Fibroblast of the aortic adventitia (primary cell): ENCODE results near the gene PTGS1. TPM values are rescaled to one million over a fixed set of nuclear protein-coding genes. Genes with fewer than 3 reads are reported as not detected.
"Not testable (repeated sequence)": the region's sequence is repeated elsewhere in the genome, so short reads cannot be mapped to it uniquely, and the experiment has no call there.

Source experiments
- DNase-seq: peaks from one replicate; pipeline ENCODE4 v3.0.0-alpha.2; 2010; ENCODE audit warnings: low read depth
- H3K4me3 ChIP-seq: 2 replicates; pipeline ENCODE4 v1.5.1; 2011; ENCODE audit warnings: low read depth, mild to moderate bottlenecking, control low read depth, low read length, moderate library complexity
- total RNA-seq: library from RNA; depleted of rRNA; stranded (reverse); fragments of >200 nt; gene quantifications from 2 replicates; pipeline ENCODE4 v1.2.3, GENCODE V29; 2012; ENCODE audit warnings: low replicate concordance
- TF ChIP-seq, protein P1 (sequence below): IDR thresholded peaks from 2 replicates; pipeline ENCODE4 v1.5.1; 2011; ENCODE audit warnings: mild to moderate bottlenecking, low read length, control low read depth, inconsistent platforms; ENCODE audit not compliant: insufficient read depth

The PTGS1 gene
- total RNA-seq, 1 donor, result 173 TPM

DNA sequence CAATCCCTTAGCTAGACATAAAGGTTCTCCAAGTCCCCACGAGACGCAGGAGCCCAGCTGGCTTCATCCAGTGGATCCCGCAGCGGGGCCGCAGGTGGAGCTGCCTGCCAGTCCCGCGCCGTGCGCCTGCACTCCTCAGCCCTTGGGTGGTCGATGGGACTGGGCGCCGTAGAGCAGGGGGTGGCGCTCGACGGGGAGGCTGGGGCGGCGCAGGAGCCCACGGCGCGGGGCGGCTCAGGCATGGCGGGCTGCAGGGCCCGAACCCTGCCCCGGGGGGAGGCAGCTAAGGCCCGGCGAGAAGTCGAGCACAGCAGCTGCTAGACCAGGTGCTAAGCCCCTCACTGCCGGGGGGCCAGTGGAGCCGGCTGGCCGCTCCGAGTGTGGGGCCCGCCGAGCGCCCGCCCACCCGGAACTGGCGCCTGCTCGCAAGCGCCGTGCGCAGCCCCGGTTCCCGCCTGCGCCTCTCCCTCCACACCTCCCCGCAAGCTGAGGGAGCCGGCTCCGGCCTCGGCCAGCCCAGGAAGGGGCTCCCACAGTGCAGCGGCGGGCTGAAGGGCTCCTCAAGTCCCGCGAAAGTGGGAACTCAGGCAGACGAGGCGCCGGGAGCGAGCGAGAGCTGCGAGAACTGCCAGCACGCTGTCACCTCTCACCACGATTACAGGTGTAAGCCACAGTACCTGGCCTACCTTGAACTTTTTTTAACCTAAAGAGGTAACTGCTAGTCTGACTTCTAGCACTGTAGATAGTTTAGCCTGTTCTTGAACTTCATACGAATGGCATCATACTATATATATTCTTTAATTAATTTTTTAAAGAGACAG, 35.5 kb downstream of the PTGS1 start:
- TF ChIP-seq, protein P1, sequence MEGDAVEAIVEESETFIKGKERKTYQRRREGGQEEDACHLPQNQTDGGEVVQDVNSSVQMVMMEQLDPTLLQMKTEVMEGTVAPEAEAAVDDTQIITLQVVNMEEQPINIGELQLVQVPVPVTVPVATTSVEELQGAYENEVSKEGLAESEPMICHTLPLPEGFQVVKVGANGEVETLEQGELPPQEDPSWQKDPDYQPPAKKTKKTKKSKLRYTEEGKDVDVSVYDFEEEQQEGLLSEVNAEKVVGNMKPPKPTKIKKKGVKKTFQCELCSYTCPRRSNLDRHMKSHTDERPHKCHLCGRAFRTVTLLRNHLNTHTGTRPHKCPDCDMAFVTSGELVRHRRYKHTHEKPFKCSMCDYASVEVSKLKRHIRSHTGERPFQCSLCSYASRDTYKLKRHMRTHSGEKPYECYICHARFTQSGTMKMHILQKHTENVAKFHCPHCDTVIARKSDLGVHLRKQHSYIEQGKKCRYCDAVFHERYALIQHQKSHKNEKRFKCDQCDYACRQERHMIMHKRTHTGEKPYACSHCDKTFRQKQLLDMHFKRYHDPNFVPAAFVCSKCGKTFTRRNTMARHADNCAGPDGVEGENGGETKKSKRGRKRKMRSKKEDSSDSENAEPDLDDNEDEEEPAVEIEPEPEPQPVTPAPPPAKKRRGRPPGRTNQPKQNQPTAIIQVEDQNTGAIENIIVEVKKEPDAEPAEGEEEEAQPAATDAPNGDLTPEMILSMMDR, result no peak
- DNase-seq, result no peak
- no peak overlapping the region for H3K4me3 ChIP-seq

DNA sequence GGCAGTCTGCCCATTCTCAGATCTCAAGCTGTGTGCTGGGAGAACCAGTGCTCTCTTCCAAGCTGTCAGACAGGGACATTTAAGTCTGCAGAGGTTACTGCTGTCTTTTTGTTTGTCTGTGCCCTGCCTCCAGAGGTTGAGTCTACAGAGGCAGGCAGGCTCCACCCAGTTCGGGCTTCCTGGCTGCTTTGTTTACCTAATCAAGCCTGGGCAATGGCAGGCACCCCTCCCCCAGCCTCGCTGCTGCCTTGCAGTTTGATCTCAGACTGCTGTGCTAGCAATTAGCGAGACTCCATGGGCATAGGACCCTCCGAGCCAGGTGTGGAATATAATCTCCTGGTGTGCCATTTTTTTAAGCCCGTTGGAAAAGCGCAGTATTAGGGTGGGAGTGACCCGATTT, 43.3 kb downstream of the PTGS1 start:
- H3K4me3 ChIP-seq, DNase-seq: not testable (repeated sequence)

DNA sequence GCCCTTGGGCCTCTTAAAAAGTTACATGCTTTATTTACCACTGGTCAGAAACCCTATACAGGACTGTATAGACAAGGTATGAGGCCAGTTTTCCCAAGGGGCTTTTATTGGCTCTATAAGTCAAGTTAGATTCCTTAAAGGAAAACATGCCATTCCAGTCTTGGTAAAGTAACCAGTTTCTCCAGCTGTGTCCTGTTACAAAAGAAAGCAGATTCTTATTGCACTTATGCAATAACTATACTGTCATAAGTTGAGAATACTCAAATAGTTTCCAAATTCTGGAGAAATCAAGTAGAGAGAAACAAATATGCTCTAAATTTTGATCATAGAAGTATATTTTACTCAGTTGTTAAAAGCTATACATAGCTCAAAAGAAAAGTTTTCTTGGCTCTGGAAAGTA, 47.2 kb downstream of the PTGS1 start:
- peak; percentile 61 for DNase-seq
- TF ChIP-seq, protein P1, result no peak

DNA sequence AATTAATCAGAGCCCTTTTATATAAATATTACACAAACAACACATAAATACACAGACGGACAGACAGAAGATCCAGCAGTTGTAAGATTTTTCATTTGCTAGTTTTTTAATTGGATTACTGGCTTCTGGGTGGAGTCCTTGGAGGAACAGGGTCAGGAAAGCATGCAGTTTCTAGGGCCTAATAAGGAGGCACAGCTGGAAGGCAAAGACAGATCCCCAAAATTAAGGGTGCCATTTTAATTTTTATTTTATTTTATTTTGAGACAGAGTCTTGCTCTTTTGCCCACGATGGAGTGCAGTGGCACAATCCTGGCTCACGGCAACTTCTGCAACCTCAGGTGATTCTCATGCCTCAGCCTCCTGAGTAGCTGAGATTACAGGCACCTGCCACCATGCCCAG, 49.5 kb downstream of the PTGS1 start:
- TF ChIP-seq, protein P1, result no peak
- no peak for DNase-seq
- no peak overlapping the region for H3K4me3 ChIP-seq

More for the DNA sequence above, 47.2 kb downstream of the PTGS1 start:
- H3K4me3 ChIP-seq, result no peak overlapping the region

DNA sequence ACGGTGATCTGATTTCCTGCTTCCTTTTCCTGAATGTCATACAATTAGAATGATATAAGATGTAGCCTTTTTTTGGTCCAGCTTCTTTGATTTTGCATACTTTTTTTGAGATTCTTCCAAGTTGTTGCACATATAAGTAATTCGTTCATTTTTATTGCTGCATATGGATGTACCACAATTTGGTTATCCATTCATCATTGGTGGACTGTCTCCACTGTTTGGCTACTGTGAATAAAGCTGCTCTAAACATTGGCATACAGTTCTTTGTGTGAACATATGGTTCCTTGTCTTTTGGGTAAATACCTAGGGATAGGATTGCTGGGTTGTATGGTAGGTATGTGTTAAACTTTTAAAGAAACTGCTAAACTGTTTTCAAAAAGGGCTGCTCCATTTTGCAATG, 54.3 kb downstream of the PTGS1 start:
- TF ChIP-seq, protein P1, result no peak
- no peak for DNase-seq

DNA sequence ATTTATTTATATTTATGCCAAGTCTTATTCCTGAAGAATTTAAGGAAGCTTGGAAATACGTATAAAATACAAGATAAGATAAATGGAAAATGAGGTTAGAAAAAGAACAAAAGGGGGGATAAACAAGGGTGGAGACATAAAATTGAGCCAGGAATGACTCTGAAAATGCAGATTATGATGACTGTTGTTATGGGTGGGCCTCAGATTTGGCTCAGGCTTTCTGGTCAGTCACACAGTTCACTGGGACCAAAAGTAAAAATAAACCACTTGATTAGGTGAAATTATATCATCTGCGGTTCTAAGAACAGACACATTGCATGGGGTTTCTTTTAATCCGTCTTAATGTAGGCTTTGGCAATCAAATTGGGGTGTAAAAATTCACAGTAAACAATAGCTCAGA, 55.9 kb downstream of the PTGS1 start:
- TF ChIP-seq, protein P1, result no peak
- DNase-seq, result peak; percentile 94
- H3K4me3 ChIP-seq, result no peak overlapping the region

More for the DNA sequence above, 54.3 kb downstream of the PTGS1 start:
- H3K4me3 ChIP-seq, result no peak overlapping the region

DNA sequence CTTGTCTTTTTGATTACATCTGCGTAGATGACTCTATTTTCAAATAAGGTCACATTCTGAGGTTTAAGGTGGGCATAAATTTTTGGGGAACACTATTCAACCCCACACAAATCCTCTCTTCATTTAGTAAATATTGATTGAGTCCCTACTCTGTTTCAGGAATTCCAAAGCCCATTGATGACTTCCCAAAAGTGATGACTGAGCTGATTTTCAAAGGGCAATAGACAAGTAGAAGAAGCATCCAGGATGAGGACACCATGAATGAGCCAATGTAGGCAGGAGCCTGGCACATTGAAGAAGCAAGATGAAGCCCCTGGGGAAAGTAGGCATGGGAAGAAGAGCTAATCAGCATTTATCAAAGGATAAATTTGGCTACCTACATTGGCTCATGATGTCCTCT, 71.7 kb downstream of the PTGS1 start:
- no peak for DNase-seq
- TF ChIP-seq, protein P1, result no peak
- H3K4me3 ChIP-seq, result no peak overlapping the region
